GM18861 (cell line): Measurements from ENCODE around the gene DUSP15.
"Not testable (repeated sequence)": the region's sequence is repeated elsewhere in the genome, so short reads cannot be mapped to it uniquely, and the experiment has no call there.

ENCODE experiments used
- ATAC-seq: cut with Tn5 transposase; IDR thresholded peaks from one replicate; pipeline ENCODE4 v1.9.1; 2021; ENCODE audit not compliant: unreplicated experiment

Gene DUSP15

GRCh38 chr20:31840906-31841816 is 29.2 kb downstream of the DUSP15 start:
- ATAC-seq = no peak

DNA sequence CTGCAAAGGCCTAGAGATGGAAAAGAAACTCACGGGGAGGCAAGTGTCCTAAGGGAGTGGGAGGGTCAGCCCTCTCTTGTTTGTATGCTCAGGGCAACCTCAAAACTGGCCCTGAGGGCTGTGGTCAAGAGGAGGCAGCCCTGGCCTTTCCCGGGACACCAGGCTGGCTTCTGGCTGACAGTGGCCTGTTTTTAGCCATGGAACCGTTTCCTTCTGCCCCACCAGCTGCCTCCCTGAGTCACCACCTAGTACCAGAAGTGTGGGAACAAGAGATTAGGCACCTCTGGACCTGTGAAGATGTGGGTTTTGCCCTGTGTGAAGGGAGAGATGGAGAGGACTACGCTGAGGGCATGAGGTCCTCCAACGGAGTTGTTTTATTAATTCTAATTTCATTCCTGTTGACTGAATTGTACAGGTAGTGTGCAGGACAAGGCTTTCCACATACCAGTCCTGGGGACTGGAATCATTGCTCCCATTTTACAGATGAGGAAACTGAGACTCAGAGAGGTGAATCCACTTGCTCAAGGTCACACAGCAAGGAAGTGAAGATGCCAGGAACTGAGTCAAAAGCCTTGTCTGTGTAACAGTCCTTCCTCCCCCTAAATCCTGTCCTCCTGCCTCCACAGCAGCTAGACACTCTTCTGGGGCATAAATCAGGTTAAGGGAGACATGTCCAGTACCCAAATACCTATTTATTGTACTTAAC is 30.4 kb downstream of the DUSP15 start:
- ATAC-seq = no peak

DNA sequence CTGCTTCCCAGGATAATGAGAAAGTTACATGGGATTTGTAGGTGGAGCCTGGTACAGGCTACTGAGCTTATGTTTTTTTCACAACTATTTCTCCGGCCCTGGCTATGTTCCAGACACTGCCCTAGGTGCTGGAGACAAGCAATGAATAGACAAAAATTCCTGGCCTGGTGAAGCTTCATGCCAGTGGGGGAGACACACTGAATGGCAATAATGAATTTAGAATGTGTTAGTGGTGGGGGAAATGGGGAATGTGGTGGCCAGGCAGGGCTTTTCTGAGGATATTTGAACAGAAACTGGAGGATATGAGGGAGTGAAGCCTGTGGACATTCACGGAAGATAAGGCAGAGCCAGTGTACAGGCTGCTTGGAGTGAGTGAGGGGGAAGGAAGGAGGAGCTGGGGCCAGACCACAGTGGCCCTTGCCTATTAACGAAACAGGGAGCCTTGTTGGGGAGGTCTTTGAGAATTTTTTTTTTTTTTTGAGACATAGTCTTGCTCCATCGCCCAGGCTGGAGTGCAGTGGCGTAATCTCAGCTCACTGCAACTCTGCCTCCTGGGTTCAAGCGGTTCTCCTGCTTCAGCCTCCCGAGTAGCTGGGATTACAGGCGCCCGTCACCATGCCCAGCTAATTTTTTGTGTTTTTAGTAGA is 31.6 kb downstream of the DUSP15 start:
- ATAC-seq = no peak

GRCh38 chr20:31837896-31838397 is 32.4 kb downstream of the DUSP15 start:
- no peak for ATAC-seq

GRCh38 chr20:31836853-31837608 is 33.3 kb downstream of the DUSP15 start:
- no peak for ATAC-seq

- peak; percentile 78 for ATAC-seq
Observed at GRCh38 chr20:31835977-31836852, 34.1 kb downstream of the DUSP15 start.

GRCh38 chr20:31835554-31835953 is 34.8 kb downstream of the DUSP15 start:
- ATAC-seq = no peak

GRCh38 chr20:31833931-31834521 is 36.3 kb downstream of the DUSP15 start:
- no peak for ATAC-seq

- no peak for ATAC-seq
Observed at GRCh38 chr20:31833130-31833930, 37.0 kb downstream of the DUSP15 start.

GRCh38 chr20:31831771-31832306 is 38.5 kb downstream of the DUSP15 start:
- no peak for ATAC-seq

GRCh38 chr20:31831211-31831610 is 39.1 kb downstream of the DUSP15 start:
- no peak for ATAC-seq

- no peak for ATAC-seq
Observed at GRCh38 chr20:31830406-31830981, 39.8 kb downstream of the DUSP15 start.

GRCh38 chr20:31829731-31830130 is 40.6 kb downstream of the DUSP15 start:
- ATAC-seq = no peak

DNA sequence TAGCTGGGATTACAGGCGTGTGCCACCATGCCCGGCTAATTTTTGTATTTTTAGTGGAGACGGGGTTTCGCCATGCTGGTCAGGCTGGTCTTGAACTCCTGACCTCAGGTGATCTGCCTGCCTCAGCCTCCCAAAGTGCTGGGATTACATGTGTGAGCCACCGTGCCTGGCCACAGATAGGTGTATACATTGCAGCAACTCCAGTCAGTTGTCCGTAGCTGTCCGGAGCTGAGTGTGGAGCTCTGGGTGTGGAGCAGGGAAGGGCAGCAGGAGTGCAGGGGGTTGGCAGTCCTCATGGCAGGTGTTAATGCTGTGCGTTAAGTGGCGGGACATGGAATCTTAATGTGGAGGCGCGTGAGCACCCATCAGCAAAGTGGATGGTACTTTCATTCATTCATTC is 42.3 kb downstream of the DUSP15 start:
- not testable (repeated sequence) for ATAC-seq

- no peak for ATAC-seq
Observed at GRCh38 chr20:31827059-31827458, 43.3 kb downstream of the DUSP15 start.

DNA sequence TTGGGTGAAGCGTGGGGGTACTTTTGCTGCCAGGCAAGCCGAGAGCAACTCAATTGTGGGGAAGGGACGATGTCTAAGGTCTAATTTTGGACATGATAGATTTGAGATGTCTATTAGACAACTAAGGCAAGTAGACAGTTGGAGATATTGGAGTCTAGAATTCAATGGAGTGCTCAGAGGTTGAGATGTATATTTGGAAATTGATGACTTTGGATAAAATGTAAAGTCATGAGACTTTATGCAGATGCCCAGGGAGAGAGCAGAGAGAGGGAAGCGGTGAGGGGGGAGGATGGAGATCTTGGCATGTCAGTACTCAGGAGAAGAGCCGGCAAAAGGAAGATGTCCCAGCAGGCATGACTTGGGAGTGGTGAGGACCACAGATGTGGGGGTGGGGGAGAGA is 44.3 kb downstream of the DUSP15 start:
- ATAC-seq = no peak

GRCh38 chr20:31824554-31825313 is 45.6 kb downstream of the DUSP15 start:
- ATAC-seq = no peak
